NB4 (cell line): Measurements from ENCODE around the gene MEFV.

Experiments used
- CTCF ChIP-seq: IDR thresholded peaks from one replicate; pipeline ENCODE4 v1.5.1; 2012; ENCODE audit warnings: low read depth, low read length
- MAX ChIP-seq: IDR thresholded peaks from 2 replicates; pipeline ENCODE4 v1.6.1; 2011; ENCODE audit warnings: low read depth, low read length

DNA sequence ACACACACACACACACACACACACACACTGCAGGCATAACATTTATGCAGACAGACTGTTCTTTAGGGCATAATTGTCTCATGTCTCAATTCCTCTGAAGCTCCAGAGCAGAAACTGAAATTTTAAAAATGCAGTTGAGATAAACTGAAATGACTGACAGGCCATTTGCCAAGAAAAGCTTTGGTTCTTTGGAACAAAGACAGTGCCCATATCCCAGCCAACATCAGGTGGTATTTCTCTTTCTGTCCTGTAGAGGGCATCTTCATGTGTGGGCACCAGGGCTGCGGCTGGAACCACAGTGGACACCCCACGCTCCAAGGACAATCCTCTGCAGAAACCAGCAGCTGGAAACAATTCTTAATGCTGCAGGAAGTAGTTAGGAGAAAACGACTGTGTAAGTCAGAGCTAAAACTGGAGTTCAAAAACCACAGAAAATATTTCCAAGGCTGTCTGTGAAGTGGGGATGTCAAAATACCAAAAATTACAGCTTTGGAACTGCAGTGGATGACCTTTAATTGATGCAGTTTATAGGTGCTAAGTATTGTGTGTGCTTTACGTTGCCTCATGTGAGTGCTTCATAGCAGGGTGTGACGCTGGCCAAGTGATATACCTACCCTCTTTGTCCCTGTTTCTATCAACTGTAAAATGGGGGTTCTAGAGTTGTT is 10.6 kb upstream of the MEFV start:
- TF ChIP-seq CTCF (peak; percentile 69), MAX (peak; percentile 45; the same call in 1 of the 2 replicates)
